HUES64 (cell line): ENCODE measurements around the gene ANKK1.

Source experiments
- H3K27ac ChIP-seq: 2 replicates; pipeline ENCODE4 v1.7.0; 2013; ENCODE audit warnings: low read depth, low read length, inconsistent platforms
- H3K27me3 ChIP-seq: 2 replicates; pipeline ENCODE4 v1.6.1; 2013; ENCODE audit warnings: mild to moderate bottlenecking, low read length; ENCODE audit not compliant: insufficient read depth
- H3K36me3 ChIP-seq: 2 replicates; pipeline ENCODE4 v1.6.1; 2013; ENCODE audit warnings: mild to moderate bottlenecking, low read length; ENCODE audit not compliant: insufficient read depth
- H3K4me1 ChIP-seq: 2 replicates; pipeline ENCODE4 v1.6.1; 2013; ENCODE audit warnings: mild to moderate bottlenecking, low read length, moderate library complexity; ENCODE audit not compliant: insufficient read depth
- H3K4me3 ChIP-seq: 2 replicates; pipeline ENCODE4 v1.5.1; 2013; ENCODE audit warnings: mild to moderate bottlenecking, low read length, moderate library complexity
- H3K9ac ChIP-seq: 2 replicates; pipeline ENCODE4 v1.6.1; 2013; ENCODE audit warnings: mild to moderate bottlenecking, low read depth, low read length
- H3K9me3 ChIP-seq: 2 replicates; pipeline ENCODE4 v1.6.1; 2013; ENCODE audit warnings: low read depth, low read length; ENCODE audit not compliant: insufficient read depth
- WGBS: fragments of 150-250, 120-280 bp; methylation state at CpG from one replicate; pipeline ENCODE4 v1.1.7; 2013; ENCODE audit warnings: missing lambda C conversion rate; 5-methylcytosine and 5-hydroxymethylcytosine counted together

The ANKK1 gene

DNA sequence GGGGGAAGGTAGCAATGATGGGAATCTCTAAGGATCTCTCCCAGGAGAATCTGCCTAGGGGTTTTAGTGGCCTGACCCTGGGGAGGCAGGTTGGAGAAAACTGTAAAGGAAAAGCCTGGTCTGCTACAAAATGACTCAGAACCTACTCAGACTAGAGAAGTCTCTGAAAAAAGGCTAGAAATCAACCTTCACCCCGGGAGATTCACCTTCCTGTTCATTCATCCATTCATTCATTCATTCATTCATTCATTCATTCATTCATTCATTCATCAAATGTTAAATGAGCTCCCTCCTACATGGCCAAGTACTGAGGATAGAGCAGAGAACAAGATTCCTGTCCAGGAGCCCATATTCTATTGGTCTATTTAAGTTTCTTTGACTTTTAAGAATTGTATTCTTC lies 8.9 kb upstream of the ANKK1 start:
- no peak overlapping the region for H3K27ac ChIP-seq
- H3K9me3 ChIP-seq = no peaks in the 10 kb centered on the region
- WGBS = 69% methylated on average over 1 of the region's 1 CpG
- H3K9ac ChIP-seq = no peak overlapping the region
- no peaks in the 10 kb centered on the region for H3K27me3 ChIP-seq
- H3K4me3 ChIP-seq = no peak overlapping the region
- H3K36me3 ChIP-seq = no peaks in the 10 kb centered on the region
- peaks cover 6% of the 10 kb centered on the region; the same call in 1 of the 2 replicates for H3K4me1 ChIP-seq

DNA sequence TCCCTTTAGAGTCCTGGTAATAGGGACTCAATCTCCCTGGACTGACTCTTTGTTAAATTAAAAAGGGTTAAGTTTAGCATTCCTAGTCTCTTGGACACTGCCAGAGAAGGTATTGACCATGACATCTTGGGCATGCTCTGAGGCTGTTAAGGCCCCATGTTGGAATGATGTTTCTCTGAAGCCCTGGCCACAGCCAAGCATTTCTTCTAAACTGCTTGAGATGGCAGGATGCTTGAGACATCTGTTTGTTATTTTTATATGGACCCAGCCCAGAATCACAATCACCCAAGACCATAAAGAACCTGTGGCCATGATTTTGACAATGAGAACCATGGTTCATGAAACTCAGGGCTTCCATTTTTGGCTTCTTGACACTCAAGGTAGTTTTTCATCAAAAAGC lies 5.5 kb upstream of the ANKK1 start:
- Histone ChIP-seq H3K9me3 (no peaks in the 10 kb centered on the region), H3K27ac (no peak overlapping the region), H3K9ac (no peak overlapping the region), H3K27me3 (0 out of 2 replicates have a peak, but pooled peaks cover 4% of the 10 kb centered on the region), H3K4me3 (no peak overlapping the region), H3K4me1 (peaks cover 9% of the 10 kb centered on the region), H3K36me3 (no peaks in the 10 kb centered on the region)

DNA sequence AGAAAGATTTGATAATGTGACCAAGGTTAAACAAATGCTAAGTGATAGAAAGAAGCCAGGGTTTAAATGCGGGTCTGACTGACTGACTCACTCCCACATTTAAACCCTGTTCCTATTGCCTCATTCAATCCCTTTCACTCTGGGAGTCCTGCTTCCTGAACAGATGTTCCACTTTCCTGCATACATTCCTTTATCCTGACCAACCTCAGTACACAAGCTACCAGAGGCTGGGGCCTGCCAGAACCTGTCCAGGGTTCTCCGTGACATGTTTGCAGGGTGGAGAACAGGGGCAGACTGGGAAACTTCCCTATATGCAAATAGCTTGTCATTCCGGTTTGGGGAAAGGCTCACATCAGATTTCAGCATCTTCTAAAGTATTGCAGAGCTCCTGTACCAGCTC lies 3.0 kb upstream of the ANKK1 start:
- H3K27me3 ChIP-seq = 0 out of 2 replicates have a peak, but pooled peaks cover 9% of the 10 kb centered on the region
- no peaks in the 10 kb centered on the region for H3K36me3 ChIP-seq
- H3K9ac ChIP-seq = no peak overlapping the region
- no peak overlapping the region for H3K27ac ChIP-seq
- no peak overlapping the region for H3K4me3 ChIP-seq
- H3K4me1 ChIP-seq = peaks cover 9% of the 10 kb centered on the region
- 79% methylated on average over 3 of the region's 3 CpGs for WGBS
- no peaks in the 10 kb centered on the region for H3K9me3 ChIP-seq

DNA sequence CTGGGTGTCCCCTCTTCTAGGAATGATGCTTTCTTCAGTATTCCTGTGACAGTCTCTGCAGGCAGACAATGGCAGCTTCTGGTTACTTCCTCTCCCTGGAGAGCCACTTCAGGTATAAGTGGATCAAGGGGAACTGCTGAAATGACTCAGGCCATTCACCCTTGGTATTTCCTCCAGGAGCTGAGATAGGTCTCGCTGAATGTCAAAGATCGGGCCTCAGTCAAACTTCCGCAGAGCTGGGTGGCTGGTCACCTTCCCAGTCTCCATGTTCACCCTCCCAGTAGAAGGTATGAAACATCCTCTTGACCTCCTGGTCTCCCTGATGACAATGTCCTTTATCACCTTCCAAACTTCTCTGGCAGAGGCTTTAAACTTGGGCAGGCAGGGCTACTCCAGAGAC lies 1.8 kb upstream of the ANKK1 start:
- no peaks in the 10 kb centered on the region for H3K36me3 ChIP-seq
- no peak overlapping the region for H3K9ac ChIP-seq
- H3K27me3 ChIP-seq = 0 out of 2 replicates have a peak, but pooled peaks cover 9% of the 10 kb centered on the region
- peaks cover 9% of the 10 kb centered on the region for H3K4me1 ChIP-seq
- H3K27ac ChIP-seq = no peak overlapping the region
- WGBS = 91% methylated on average over 3 of the region's 3 CpGs
- no peak overlapping the region for H3K4me3 ChIP-seq
- H3K9me3 ChIP-seq = no peaks in the 10 kb centered on the region

DNA sequence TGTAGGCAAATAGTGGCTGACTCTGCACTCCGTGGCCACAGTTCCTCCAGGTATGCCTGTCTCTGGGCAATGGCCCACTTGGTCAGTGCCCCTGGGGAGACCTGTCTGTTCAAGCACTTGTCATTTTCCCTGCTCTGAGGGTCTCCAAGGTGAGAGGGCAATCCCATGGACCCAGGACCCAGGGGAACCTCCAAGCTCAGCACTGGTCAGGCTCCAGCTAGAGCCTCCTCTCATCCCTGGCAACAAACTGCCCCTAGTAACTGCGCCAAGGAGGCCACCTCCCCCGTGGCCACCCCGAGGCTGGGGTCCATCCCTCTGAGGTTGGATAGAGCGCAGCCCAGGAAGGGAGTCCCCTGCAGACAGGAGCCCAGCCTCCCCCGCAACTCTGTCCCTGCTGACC lies 713 bp upstream of the ANKK1 start:
- Histone ChIP-seq H3K27me3 (0 out of 2 replicates have a peak, but pooled peaks cover 9% of the 10 kb centered on the region), H3K9me3 (no peaks in the 10 kb centered on the region), H3K27ac (no peak overlapping the region), H3K4me3 (no peak overlapping the region), H3K36me3 (no peaks in the 10 kb centered on the region), H3K9ac (no peak overlapping the region), H3K4me1 (peaks cover 9% of the 10 kb centered on the region)
- WGBS = 81% methylated on average over 6 of the region's 6 CpGs

DNA sequence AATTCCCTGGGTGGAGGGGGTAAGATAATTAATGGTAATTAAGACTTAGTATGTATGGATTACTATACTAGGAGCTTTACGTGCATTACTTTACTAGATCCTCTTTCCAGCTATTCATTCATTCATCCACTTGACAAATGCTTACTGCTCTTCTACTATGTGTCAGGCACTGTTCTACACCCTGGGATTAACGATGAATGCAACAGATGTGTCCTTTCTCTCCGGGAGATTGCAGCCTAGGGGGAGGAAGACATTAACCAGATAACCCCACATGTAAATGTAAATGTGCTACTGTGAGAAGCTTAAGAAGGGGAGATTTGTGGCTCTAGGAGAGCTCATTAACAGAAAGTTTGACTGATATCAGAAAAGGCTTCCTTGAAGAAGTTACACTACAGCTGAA lies 1.7 kb downstream of the ANKK1 start:
- Histone ChIP-seq H3K4me3 (no peak overlapping the region), H3K9ac (no peak overlapping the region), H3K27me3 (0 out of 2 replicates have a peak, but pooled peaks cover 9% of the 10 kb centered on the region), H3K9me3 (no peaks in the 10 kb centered on the region), H3K27ac (no peak overlapping the region), H3K4me1 (peaks cover 9% of the 10 kb centered on the region), H3K36me3 (no peaks in the 10 kb centered on the region)
- 27% methylated on average over 3 of the region's 3 CpGs for WGBS

DNA sequence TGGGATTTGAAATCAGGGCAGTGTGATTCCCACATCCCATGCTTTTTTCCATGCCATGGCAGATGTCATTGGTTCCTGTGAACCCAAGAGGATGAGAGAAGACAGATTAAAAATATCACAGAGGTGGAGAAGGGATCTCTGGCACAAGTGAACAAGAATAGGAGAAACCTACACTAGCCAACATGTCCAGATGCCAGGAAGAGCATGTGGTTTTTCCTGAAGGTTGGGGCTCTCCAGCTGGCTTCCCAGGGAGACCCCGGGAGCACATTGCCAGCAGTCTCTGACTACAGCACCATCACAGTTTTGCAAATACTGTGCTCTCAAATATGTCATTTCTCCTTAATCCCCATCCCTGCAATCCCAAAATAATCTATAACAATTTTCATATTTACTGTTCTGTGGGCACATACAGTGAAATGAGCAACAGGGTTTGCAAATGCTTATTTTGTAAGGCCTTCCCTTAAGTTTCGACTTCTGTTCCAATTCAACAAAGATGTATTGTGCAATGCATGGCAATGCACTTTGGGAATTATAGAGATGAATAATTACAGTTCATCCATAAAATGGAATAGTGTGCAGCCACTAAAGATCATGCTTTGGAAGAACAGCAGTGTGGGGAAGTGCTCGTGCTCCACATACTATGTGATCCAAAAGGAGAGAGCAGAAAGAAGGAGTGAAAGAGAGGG lies 4.8 kb downstream of the ANKK1 start:
- 0 out of 2 replicates have a peak, but pooled peaks cover 3% of the 10 kb centered on the region for H3K27me3 ChIP-seq
- no peaks in the 10 kb centered on the region for H3K9me3 ChIP-seq
- H3K4me3 ChIP-seq = no peak overlapping the region
- H3K4me1 ChIP-seq = peaks cover 3% of the 10 kb centered on the region; the same call in 1 of the 2 replicates
- H3K27ac ChIP-seq = no peak overlapping the region
- H3K9ac ChIP-seq = no peak overlapping the region
- WGBS = 92% methylated on average over 3 of the region's 3 CpGs
- H3K36me3 ChIP-seq = no peaks in the 10 kb centered on the region

DNA sequence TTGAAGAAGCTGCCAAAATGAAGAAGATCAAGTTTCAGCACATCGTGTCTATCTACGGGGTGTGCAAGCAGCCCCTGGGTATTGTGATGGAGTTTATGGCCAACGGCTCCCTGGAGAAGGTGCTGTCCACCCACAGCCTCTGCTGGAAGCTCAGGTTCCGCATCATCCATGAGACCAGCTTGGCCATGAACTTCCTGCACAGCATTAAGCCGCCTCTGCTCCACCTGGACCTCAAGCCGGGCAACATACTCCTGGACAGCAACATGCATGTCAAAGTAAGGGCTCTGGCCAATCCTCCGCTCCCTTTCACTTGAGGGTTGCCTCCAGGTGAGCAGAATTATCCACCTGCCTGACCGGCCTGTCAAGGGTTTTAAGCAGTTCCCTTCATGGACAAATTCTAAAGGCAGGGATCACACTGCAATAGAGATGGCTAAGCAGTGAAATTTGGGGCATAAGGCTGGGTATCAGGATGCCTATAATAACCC lies 6.0 kb downstream of the ANKK1 start:
- H3K36me3 ChIP-seq = no peaks in the 10 kb centered on the region
- no peak overlapping the region for H3K4me3 ChIP-seq
- no peaks in the 10 kb centered on the region for H3K9me3 ChIP-seq
- no peak overlapping the region for H3K27ac ChIP-seq
- WGBS = 91% methylated on average over 8 of the region's 8 CpGs
- H3K27me3 ChIP-seq = no peaks in the 10 kb centered on the region
- H3K9ac ChIP-seq = no peak overlapping the region
- 0 out of 2 replicates have a peak, but pooled peaks cover 3% of the 10 kb centered on the region for H3K4me1 ChIP-seq

DNA sequence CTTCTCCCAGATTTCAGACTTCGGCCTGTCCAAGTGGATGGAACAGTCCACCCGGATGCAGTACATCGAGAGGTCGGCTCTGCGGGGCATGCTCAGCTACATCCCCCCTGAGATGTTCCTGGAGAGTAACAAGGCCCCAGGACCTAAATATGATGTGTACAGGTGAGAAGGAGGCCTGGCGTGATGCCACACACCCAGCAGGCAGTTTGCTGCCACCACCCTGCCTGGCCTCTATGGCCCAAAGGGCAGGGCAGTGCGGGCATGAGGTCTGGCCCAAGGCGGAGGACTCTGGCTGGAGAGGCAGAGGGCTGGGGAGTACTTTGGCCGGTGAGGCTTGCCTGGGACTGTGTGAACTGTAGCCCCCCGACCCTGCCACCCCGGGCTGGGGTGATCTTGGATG lies 7.3 kb downstream of the ANKK1 start:
- WGBS = 96% methylated on average over 11 of the region's 11 CpGs
- Histone ChIP-seq H3K4me1 (no peaks in the 10 kb centered on the region), H3K4me3 (no peak overlapping the region), H3K9me3 (no peaks in the 10 kb centered on the region), H3K36me3 (no peaks in the 10 kb centered on the region), H3K27ac (no peak overlapping the region), H3K27me3 (no peaks in the 10 kb centered on the region), H3K9ac (no peak overlapping the region)

DNA sequence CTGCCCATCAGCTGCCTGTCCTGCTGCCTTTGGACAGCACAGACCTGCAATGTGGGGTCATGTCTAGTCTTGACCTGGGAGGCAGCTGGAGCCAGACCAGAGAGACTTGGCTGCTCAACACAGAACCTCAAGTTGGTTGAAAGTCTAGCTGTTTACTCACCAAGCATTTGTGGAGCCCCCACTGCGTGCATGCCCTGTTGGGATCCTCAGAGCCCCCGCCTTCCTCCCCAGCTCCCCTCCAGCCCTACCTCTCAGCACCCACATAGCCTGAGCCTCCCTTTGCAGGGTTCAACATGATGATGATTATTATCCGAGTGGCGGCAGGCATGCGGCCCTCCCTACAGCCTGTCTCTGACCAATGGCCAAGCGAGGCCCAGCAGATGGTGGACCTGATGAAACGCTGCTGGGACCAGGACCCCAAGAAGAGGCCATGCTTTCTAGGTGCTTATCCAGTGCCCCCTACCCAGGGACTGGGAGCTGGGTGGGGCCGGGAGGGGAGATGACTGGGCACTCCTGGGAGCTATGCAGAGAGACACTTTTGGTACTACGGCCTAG lies 8.3 kb downstream of the ANKK1 start:
- Histone ChIP-seq H3K27ac (no peak overlapping the region), H3K4me1 (no peaks in the 10 kb centered on the region), H3K9ac (no peak overlapping the region), H3K9me3 (no peaks in the 10 kb centered on the region), H3K4me3 (no peak overlapping the region), H3K36me3 (no peaks in the 10 kb centered on the region), H3K27me3 (no peaks in the 10 kb centered on the region)
- 92% methylated on average over 9 of the region's 9 CpGs for WGBS

DNA sequence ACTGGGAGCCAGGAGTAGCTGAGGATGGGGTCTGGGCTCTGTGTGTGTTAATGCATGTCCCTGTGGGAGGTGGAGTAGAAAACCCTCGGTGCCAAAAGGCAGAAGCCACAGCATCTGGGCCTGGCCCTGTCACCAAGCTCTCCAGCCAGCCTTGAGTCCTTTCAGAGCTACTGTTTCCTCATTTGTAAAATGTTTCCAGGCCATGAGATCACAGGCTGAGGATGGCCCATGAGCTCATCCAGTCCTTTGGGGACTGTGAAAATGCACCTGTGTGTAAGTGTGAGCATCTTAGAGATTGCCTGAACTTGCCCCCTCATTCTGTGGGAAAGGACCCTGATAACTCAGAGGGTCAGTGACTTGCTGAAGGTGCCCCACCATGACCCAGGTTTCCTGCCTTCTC lies 9.1 kb downstream of the ANKK1 start:
- no peak overlapping the region for H3K27ac ChIP-seq
- H3K4me3 ChIP-seq = no peak overlapping the region
- 76% methylated on average over 1 of the region's 1 CpG for WGBS
- no peaks in the 10 kb centered on the region for H3K4me1 ChIP-seq
- H3K9me3 ChIP-seq = no peaks in the 10 kb centered on the region
- no peaks in the 10 kb centered on the region for H3K36me3 ChIP-seq
- H3K27me3 ChIP-seq = no peaks in the 10 kb centered on the region
- no peak overlapping the region for H3K9ac ChIP-seq
